Stimulated activated CD8-positive, alpha-beta memory T cell treated with anti-CD3 and anti-CD28 coated beads, Interleukin-2, amount 100 ng/mL, for 1 hour (primary cell): ENCODE measurements around the gene PTPRE.

Source experiments
- DNase-seq, 2 donors: peaks; one replicate each; pipeline ENCODE4 v3.0.0-alpha.2; 2020; ENCODE audit warnings: low read depth in 2 of 2

The PTPRE gene

DNA sequence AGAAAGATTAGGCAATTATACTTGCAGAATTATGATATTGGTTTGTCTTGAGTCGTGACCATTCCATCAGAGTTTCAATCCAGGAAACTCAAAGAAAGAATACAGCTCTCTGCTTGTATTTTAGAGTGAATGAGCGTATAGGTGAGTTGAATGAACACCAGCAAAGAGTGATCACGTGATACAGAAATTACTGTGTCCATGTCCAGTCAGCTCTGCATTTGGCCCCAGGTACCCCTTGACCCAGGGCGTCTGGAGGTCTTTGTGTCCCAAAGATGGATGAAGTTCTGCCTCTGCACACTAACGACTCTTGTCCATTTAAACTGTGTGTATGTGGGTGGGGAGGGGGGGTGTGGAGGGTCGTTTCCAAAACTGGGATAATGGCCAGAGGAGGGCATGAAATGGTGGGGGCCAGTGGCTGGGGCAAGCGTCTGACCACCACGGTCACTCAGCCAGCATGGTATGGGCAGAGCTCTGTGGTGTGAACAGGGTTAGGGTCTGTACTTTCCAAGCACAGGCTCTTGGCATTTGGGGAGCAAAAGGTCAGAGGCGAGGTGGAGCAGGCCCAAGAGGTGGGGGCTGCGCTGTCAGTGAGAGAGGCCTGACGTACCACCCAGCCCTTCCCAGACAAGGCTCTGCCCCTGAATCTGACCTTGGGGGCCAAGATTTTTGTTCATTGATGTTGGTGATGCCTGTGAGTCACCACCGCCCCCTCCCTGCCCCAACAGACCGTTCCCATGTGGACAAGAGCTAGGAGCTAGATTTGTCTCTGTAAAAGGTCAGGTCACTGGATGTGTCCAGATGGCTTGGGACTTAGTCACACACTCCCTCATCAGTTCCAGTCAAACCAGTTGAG is 1.4 kb downstream of the PTPRE start:
- DNase-seq = no peak

DNA sequence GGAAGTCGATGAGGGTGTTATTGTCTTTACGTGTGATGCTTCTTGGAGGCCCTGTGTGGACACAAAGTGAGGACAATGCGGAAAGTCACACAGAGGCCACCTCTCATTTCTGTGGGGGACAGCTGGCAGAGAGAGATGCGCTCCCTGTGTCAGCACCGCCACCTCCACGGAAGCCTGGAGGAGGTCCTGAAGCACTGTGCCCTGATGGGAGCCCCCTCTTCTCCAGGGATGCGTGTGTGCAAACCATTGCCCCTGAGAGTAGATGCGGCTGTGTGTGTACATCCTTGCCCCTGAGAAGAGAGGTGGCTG is 2.0 kb downstream of the PTPRE start:
- no peak for DNase-seq

DNA sequence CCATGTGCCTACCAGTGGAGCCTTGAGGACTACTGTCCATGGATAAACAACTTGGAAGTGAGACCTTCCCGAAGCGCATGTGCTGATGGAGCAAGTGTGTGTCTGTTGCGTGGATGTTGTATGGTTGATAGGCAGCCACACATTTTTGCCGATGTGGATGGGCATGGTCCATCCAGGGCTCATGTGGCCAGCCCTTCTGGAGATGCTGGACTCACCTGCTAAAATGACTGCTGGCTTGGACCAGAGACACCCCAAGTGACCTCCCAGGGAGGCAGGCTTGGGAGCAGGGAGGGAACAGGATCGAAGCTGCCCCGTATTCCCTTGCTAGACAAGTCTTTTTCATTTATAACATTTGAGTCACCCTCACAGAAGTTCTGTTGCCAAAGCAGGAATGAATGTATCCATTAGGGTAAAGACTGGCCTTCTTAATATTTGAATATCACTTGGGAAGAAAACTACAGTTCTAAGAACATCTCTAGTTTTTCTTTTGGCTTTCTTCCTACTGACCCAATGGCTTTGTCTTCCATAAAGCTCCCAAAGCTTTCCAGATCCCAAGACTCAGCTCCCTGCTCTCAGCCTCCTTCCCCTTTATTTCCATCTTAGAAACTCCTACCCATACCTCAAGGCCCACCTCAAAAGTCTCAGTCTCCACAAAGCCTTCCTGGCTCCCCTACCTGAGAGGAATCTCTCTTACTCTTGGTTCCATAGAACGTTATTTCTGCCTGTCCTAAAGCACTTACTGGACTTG is 3.0 kb downstream of the PTPRE start:
- DNase-seq = no peak

DNA sequence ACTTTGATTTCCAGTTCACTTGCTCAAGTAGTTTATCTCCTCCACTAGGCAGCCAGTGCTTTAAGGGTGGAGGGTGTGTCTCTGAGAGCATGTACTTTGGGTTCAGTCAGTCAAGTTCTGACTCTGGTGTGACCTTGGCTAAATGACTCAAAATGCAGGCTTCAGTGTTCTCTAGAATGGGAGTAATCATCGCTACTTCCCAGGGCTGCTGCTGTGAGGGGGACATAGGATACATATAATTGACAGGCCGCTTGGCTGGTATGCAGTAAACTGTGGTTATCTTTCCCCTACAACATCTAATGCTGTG is 3.5 kb downstream of the PTPRE start:
- no peak for DNase-seq

DNA sequence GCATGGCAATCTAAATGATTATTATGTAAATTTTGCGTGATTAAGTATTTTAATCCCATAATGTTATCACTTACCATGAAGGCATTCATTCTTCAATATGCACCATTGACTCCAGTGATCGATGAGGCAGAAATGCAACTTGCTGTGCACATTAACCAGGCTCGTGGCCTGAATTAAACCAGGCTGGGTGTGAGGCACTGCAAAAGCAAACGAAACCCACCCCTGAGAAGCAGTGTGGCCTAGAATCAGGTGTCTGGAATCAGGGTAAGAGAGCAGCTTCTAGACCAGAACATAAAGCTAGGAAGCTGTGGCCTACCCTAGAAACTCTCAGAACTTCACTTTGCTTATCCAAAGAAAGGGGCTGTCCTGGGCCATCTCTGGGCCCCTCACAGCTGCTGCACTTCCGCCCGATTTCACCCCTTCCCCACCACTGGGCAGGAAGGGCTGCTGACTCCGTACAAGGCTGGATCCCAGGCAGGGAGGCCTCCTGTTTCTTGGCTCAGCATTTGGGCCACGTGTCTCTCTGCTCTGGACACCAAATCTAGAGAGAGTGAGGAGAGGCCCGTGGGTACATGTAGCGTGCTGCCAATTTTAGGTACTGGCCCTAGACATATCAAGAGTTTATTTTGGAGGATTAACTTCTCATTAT is 4.4 kb downstream of the PTPRE start:
- DNase-seq = no peak

DNA sequence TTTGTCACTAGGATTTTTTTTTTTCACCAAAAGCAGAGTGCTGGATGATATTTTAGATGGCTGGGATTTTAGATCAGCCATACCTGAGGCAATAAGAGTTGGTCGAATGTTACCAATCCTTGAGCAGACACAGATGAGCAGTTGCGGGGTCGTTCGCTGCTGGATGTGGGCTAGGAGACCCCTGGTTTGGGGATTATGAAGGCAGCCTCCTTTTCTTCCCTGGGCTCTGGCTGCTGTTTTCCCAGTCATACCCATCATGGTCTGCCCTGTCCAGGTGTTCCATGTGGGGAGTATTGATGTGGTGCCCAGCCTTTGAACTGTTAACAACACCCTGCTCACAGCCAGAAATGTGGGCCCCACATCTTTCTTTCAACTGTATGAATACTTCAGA is 5.0 kb downstream of the PTPRE start:
- no peak for DNase-seq

DNA sequence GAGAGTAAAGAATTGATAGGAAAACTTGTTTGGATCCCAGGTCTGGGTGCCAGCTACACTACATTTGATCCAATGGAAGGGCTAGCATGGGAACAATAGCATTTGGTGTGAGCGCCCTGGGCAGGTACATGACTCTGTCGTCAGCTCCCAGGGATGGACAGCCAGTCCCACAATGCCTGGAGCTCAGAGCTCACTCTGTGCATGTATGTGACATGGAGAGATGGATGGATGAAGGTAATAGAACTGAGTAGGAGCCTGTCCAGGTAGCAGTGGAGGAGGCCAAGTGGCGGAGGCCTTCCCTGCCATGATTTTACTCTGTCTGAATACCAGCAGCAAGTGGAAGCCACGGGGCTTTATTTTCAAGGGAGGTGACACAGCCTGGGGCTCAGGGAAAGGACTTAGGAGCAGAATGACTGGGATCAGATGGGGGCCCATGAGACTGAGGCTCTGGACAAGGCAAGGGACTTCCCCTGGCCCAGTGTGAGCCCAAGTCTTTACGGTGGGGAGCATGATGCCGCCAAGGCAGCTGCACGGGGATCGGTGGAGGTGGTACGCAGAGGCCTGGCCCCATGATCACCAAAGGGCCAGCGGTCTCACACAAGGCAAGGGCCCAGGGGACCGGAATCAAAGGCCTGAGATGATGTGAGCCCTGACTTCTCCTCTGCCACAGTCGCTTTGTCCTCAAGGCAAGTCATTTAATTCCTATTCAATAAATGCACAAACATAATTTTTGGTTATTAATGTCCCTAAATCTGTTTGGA is 5.9 kb downstream of the PTPRE start:
- no peak for DNase-seq

DNA sequence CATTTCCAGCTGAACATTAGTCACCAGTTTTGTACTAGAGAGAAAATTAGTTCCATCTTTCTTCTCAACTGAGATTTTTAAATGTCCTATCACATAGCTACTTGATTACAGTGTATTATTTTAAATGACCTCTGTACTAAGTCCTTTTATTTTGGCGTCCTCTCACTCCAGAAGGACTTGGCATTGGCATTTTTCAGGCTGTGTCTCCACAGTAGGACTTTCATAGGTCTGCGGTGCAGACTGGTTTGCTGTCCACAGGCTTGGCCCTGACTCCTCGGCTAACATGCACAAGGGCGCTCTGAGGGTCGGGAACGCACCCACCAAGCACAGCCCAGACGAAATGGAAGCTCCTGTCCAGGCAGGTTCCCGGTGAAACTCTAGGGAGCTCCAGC is 6.5 kb downstream of the PTPRE start:
- no peak for DNase-seq

DNA sequence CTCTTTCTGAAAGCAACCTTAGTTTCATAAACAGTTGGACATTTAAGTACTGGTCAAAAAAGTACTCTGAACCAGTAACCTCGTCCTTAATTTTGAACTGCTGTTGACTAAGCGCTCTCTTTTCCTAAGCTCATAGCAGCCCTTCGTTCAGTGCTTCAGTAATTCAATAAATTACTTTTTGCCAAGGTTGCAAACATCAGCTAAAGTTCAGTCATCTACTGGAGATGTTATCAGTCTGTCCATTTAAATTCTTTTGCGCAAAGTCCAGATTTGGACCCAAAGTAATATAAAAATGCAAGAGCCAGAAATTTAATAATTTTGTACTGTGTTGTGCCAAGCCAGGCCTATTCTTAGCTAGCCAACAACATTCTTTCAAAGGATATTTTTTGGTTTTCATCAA is 8.4 kb downstream of the PTPRE start:
- DNase-seq = no peak

DNA sequence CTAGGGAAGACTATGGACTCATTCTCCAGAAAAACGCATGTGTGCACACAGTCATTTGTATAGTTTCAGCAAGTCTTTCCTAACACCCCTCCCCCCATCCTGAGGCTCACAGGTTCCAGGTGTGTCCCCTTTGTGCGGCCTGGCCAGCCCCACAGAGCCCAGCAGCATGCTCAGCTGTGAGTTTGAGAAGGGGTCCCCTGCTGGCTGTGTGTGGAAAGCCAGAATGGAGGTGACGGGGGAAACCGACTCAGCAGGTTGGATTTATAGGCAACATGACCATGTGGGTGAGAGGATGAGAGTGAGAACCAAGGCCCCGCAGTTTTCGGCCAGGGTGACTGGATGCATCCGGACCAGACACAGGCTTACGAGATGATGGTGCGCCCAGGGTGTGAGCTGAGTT is 9.9 kb downstream of the PTPRE start:
- DNase-seq = no peak

DNA sequence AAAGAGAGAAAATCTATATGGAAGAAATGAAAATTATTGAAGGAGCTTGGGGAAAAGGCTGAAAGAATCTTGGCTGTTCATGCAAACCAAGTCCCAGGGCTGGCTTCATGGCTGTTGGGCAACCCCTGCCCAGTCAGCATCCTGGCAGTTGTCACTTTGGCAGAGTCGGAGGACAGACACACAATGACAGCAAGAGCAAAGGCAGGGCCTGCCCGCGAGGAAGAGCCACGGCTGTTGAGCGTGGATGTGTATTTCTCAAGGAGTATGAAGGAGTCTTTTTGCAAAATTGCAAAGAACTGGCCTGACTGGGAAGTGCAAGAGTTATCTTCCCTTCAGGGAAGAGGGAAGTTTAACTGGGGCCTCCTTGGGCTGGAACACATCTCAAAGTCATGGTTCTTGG is 11.7 kb downstream of the PTPRE start:
- no peak for DNase-seq

DNA sequence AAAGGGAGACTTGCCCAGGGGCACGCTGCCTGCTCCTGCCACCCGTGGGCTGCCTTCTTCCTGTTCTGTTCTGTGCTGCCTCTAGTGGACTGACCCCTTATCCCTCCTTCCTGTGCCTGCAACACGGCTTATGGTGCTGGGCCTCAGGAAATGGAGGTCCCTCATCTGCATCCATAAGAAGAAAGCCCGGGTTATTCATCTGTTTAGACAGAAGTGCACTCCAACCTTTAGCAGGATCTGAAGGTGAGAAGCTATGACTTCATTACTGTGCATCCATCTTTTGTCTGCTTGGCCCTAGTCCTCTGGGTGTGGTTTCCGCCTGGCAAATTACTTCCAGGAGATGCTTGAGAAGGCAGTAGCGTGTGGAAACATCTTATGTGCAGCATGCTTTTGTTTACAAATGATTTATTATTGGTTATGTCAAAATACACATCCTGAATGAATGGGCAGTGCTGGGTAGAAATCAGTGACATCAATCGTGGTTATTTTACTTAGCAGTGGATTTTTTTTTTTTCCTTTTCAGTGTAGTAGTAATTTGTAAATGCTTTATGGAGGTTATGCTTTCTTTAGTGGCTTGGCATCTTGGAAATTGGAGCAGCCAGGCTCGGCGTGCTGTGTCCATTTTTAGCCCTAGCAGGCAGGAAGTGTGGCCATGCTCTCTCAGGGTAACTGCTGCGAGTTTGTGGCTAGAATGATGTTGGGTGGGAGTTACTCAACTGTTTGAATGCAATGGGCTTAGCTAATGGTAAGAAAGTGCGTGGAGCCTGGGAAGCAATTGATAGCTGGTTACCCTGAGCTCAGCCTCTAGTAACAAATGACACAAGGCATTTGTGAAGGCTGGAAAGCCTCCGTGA is 12.7 kb downstream of the PTPRE start:
- DNase-seq = no peak

DNA sequence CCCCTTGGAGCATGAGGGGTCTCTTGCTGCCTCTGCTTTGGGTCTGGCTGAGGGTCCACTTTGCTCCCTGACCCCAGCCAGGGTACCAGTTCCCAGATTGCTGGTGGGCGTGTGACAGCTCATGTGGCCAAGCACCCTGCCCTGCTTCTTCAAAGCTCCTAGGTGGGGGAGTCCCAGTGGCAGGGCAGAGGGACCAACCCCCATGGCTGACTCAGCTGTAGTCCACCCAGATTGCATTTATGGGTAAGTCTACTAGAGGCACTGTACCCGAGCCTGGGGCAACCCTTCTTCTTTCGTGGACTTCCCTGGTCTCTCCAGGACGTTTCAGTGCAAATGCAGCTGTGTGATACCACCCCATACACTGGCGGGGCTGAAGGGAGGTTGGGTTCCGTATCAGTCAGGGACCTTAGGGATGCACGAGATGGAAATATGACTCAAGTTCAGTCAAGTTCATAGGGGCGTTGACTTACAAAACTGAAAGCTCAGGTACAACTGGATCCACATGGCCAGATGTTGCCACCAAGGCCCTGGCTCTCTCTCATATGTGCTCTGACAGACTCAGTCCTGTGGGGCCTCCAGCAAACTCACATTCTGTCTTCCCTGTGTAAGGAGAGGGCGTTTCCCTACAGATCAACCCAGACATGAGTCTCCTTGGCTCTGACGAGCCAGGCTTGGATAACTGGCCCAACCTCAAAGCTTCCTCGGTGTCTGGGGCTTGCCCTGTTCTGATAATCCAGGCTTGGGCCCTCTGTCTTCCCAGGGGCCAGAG is 13.6 kb downstream of the PTPRE start:
- DNase-seq = no peak

DNA sequence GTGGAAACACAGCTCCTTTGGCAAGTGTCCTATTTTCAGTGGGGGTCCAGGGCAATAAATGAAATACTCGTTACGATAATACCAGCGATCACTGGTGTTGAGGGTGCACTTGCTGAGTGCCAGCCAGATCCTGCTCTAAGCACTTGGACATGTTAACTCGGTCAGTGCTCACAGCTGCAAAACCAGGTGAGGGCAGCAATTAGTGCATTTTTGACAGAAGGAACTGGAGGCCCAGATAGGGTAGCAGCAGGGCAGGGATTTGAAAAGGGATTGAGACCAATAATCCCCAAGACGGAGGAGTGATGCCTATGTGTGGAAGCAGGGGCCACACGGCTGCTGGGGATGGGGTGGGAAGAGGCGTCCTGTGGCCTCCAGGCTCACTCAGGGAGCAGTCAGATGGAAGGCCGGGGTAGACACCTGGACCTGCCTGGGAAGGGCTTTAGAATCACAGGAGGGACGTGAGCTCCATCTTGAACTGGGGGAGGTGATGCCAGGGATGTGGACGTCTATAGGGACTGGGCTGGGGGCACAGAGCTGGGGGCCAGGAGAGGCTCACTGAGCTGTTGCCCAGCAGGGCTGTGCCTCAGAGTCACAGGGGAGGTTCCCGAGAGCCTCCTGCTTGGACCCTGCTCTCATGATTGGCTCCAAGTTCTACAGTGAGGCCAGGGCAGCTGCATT is 14.3 kb downstream of the PTPRE start:
- DNase-seq = no peak

DNA sequence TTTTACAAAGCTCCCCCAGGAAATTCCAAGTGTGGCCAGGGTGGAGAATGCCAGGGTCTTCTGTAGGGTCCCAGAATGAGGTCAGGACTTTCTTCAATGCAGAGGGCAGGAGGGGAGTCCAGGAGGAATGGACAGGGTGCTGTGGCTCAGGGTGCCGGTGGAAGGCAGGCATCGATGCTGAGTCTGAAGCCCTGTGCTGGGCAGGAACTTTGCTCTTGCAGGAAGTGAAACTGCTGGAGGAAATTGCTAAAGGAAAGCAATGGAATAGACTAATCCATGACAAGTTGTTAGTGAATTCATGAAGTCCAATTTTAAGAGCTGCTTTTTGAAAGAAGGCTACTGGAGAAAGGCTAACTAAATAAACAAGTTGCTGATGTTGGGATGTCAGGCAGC is 14.8 kb downstream of the PTPRE start:
- DNase-seq = no peak

DNA sequence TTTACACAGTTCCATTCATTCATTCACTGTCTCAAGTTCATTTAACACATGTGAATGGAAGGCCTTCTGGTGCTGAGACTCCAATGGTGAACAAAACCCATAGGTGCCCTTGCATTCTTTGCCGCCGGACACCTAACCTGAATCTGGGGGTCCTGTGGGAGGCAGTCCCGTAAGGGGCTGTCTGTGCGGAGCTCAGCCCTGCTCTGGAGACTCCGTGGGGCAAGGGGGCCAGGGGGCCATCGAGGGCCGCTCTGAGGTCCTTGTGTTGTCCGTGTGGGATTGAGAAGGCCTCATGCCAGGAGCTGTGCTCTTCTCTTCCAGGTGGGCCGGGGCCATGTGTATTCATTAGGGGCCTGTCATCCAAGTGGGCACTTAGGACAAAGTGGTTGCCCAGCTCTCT is 15.3 kb downstream of the PTPRE start:
- DNase-seq = no peak

DNA sequence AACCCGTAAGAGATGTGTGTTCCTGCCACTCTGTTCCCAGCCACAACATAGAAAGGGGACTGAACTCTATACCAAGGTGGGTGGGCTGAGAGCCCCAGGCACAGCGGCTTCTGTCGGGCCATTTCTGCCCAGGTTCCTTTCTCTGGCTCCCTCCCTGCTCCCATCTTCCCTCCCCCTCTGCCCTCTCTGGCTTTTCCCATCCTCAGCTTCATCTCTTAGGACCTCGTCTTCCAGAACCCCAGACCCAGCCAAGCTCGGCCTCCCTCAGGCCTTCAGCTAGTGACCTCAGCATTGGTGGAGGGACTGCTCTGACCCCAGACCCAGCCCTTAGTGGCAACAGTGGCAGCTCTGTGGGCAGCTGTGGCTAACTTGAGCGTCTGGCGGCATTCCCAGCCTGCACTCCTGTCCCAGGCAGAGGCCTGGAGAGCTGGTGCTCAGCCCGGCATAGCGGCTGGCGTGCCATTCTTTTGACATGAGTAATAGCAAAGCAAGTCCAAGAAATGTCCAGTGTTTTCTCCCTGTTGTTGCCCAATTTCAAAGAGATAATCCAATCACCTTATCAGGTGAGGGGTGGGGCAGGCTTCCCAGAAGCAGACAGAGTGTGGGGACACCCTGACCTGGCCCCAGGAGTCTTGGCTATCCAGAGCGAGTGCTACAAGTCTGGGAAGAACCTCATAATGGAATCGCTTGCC is 15.9 kb downstream of the PTPRE start:
- no peak for DNase-seq

DNA sequence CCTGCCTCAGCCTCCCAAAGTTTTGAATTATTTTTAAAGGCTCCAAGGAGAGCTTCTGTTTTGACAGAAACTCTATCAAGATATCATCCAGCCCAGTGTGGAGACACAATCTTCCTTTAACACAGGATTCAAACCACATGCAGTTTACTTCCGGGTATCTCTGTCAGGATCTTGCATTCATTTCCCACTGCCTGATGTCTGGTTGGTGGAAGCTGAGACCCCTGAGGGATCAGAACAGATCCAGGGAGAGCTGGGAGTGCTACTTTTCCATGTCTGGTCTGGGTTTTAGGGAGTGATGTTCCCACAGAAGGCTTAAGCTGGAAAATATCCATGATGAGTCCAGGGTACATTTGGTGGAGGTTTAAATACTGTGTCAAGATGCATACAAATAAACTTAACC is 16.7 kb downstream of the PTPRE start:
- DNase-seq = no peak

DNA sequence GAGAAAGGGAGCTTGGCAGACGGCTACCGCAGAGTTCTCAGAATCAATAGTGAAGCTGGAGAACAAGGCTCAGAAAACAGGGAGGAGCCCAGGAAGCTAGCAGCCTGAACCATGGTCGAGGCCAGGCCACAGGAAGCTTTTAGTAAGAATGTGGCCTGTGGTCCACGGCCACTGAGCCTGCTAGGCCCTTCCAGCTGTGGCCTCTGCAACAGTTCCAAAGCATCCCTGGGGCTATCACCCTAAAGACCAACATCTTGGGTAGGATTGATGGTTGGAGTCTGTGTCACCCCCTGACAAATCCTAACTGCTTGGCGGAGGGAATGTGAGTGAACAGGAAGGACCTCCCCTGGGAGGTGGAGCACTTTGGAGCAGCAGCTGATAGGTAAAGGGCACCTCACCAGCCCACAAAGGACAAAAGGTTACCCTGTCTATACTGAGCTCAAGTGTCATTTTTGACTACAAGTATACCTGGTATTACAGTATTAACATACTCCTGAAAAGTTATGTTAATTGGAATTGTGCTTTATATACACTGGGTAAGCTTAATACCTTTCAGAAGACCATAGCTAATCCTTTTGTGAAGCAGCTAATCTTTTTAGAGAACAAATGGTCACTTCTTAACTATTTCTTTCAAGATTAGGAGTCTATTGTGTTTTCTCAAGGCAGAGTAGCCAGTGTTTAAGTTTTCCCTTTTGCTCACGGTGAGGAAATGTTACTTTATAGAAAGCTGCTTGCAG is 18.7 kb downstream of the PTPRE start:
- DNase-seq = no peak
